PC-9 (cell line): ENCODE results near the gene NAAA.

ENCODE experiments used
- CTCF ChIP-seq: fragments of 200-600 bp; sonication (generic); conservative IDR thresholded peaks from 2 replicates; pipeline ENCODE4 v1.6.1; 2017; ENCODE audit warnings: mixed run types, antibody characterized with exemption, mild to moderate bottlenecking, moderate library complexity
- EZH2 ChIP-seq: fragments of 200-600 bp; sonication (generic); IDR thresholded peaks from 2 replicates; pipeline ENCODE4 v1.8.0; 2017; ENCODE audit warnings: antibody characterized with exemption, low read depth

GRCh38 chr4:75898536-75898935 lies 42.3 kb downstream of the NAAA start:
- TF ChIP-seq CTCF (no peak), EZH2 (no peak)
